HG03457 (cell line): ENCODE results near the gene DPY19L3.
"Not testable (repeated sequence)": the region's sequence is repeated elsewhere in the genome, so short reads cannot be mapped to it uniquely, and the experiment has no call there.

Experiments
- ATAC-seq: cut with Tn5 transposase; IDR thresholded peaks from one replicate; pipeline ENCODE4 v1.9.1; 2021; ENCODE audit warnings: moderate number of reproducible peaks; ENCODE audit not compliant: unreplicated experiment

DPY19L3 gene

GRCh38 chr19:32396046-32396652, 9.4 kb upstream of the DPY19L3 start:
- no peak for ATAC-seq

GRCh38 chr19:32397671-32398101, 7.9 kb upstream of the DPY19L3 start:
- no peak for ATAC-seq

- ATAC-seq: no peak
Observed at GRCh38 chr19:32401992-32402391, 3.6 kb upstream of the DPY19L3 start.

- no peak for ATAC-seq
Observed at GRCh38 chr19:32403291-32403995, 2.1 kb upstream of the DPY19L3 start.

- ATAC-seq: no peak
Observed at GRCh38 chr19:32404213-32404932, 1.2 kb upstream of the DPY19L3 start.

GRCh38 chr19:32404933-32405430, 588 bp upstream of the DPY19L3 start:
- peak; percentile 5 for ATAC-seq

- ATAC-seq: no peak
Observed at GRCh38 chr19:32406161-32407003, 812 bp downstream of the DPY19L3 start.

GRCh38 chr19:32407004-32407992, 1.7 kb downstream of the DPY19L3 start:
- ATAC-seq: no peak

GRCh38 chr19:32415246-32415645, 9.7 kb downstream of the DPY19L3 start:
- ATAC-seq: no peak

GRCh38 chr19:32415669-32416068, 10.1 kb downstream of the DPY19L3 start:
- no peak for ATAC-seq

GRCh38 chr19:32416749-32417456, 11.3 kb downstream of the DPY19L3 start:
- no peak for ATAC-seq

- no peak for ATAC-seq
Observed at GRCh38 chr19:32418155-32418554, 12.6 kb downstream of the DPY19L3 start.

- no peak for ATAC-seq
Observed at GRCh38 chr19:32421589-32422361, 16.2 kb downstream of the DPY19L3 start.

- no peak for ATAC-seq
Observed at GRCh38 chr19:32422435-32422834, 16.9 kb downstream of the DPY19L3 start.

GRCh38 chr19:32423944-32424343, 18.4 kb downstream of the DPY19L3 start:
- not testable (repeated sequence) for ATAC-seq

GRCh38 chr19:32427536-32427935, 22.0 kb downstream of the DPY19L3 start:
- no peak for ATAC-seq

GRCh38 chr19:32436692-32437091, 31.1 kb downstream of the DPY19L3 start:
- ATAC-seq: no peak

GRCh38 chr19:32437096-32437495, 31.5 kb downstream of the DPY19L3 start:
- ATAC-seq: no peak
